ENCODE measurements around the gene GIT2. TPM values are rescaled to one million over a fixed set of nuclear protein-coding genes. Genes with fewer than 3 reads are reported as not detected.

GIT2 gene
- total and polyA plus RNA-seq, 2 of the 13 experiments (the other 11 are each of a cell fraction or from before 2014, with no cell fraction given): 18.4 to 19.8 TPM

GRCh38 chr12:109899783-109900751, 96.1 kb downstream of the GIT2 start, which contains the start of gene TCHP (continued):
- TF ChIP-seq, protein P1, sequence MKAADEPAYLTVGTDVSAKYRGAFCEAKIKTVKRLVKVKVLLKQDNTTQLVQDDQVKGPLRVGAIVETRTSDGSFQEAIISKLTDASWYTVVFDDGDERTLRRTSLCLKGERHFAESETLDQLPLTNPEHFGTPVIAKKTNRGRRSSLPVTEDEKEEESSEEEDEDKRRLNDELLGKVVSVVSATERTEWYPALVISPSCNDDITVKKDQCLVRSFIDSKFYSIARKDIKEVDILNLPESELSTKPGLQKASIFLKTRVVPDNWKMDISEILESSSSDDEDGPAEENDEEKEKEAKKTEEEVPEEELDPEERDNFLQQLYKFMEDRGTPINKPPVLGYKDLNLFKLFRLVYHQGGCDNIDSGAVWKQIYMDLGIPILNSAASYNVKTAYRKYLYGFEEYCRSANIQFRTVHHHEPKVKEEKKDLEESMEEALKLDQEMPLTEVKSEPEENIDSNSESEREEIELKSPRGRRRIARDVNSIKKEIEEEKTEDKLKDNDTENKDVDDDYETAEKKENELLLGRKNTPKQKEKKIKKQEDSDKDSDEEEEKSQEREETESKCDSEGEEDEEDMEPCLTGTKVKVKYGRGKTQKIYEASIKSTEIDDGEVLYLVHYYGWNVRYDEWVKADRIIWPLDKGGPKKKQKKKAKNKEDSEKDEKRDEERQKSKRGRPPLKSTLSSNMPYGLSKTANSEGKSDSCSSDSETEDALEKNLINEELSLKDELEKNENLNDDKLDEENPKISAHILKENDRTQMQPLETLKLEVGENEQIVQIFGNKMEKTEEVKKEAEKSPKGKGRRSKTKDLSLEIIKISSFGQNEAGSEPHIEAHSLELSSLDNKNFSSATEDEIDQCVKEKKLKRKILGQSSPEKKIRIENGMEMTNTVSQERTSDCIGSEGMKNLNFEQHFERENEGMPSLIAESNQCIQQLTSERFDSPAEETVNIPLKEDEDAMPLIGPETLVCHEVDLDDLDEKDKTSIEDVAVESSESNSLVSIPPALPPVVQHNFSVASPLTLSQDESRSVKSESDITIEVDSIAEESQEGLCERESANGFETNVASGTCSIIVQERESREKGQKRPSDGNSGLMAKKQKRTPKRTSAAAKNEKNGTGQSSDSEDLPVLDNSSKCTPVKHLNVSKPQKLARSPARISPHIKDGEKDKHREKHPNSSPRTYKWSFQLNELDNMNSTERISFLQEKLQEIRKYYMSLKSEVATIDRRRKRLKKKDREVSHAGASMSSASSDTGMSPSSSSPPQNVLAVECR (CRISPR knock-in tag; IDR thresholded peaks at IDR 0.05; ENCODE audit: borderline replicate concordance): peak; percentile 93
- TF ChIP-seq POLR2A (IDR thresholded peaks at IDR 0.05; ENCODE audit: insufficient read depth in 1 of 2, low read depth in 2 of 2, low read length in 2 of 2): peak; percentile 64 to 69
- no peak for TF ChIP-seq SRSF9 (IDR thresholded peaks at IDR 0.05; ENCODE audit: borderline replicate concordance, insufficient read depth, low read depth, low read length, poor library complexity, severe bottlenecking)
- no peak for TF ChIP-seq CERS6 (CRISPR knock-in tag; IDR thresholded peaks at IDR 0.05)
- peak; percentile 46; the same call in 1 of the 2 replicates for TF ChIP-seq ZBTB34 (CRISPR knock-in tag; IDR thresholded peaks at IDR 0.05)
- no peak for TF ChIP-seq NONO (IDR thresholded peaks at IDR 0.05)
- peak; percentile 87 for TF ChIP-seq NONO (CRISPR knock-in tag; conservative IDR thresholded peaks at IDR 0.05)
- no peak for TF ChIP-seq BRF2 (CRISPR knock-in tag; IDR thresholded peaks at IDR 0.05)
- no peak for TF ChIP-seq SMARCE1 (IDR thresholded peaks at IDR 0.05; ENCODE audit: borderline replicate concordance)
- no peak for TF ChIP-seq ZNF510 (CRISPR knock-in tag; IDR thresholded peaks at IDR 0.05; ENCODE audit: low read depth)
- TF ChIP-seq ZEB1 (IDR thresholded peaks at IDR 0.05; ENCODE audit: insufficient replicate concordance, low read depth): no peak
- 0 out of 2 replicates have a peak, but pooled peaks have one; percentile 41 for TF ChIP-seq MIER2 (CRISPR knock-in tag; IDR thresholded peaks at IDR 0.05)
- peak; percentile 53; the same call in 1 of the 2 replicates for TF ChIP-seq ZNF143 (CRISPR knock-in tag; IDR thresholded peaks at IDR 0.05)
- 0 out of 2 replicates have a peak, but pooled peaks have one; percentile 7 for TF ChIP-seq SMC3 (IDR thresholded peaks at IDR 0.05; ENCODE audit: low read length)
- TF ChIP-seq CENPT (CRISPR knock-in tag; IDR thresholded peaks at IDR 0.05; ENCODE audit: low read depth): 0 out of 2 replicates have a peak, but pooled peaks have one; percentile 50
- peak; percentile 77 for TF ChIP-seq KDM5B (CRISPR knock-in tag; IDR thresholded peaks at IDR 0.05; ENCODE audit: borderline replicate concordance)
- no peak for TF ChIP-seq FOXM1 (CRISPR knock-in tag; IDR thresholded peaks at IDR 0.05)
- no peak for TF ChIP-seq EP300 (IDR thresholded peaks at IDR 0.05; ENCODE audit: low read depth in 2 of 2, low read length in 2 of 2)
- 0 out of 2 replicates have a peak, but pooled peaks have one; percentile 43 for TF ChIP-seq EP300 (CRISPR knock-in tag; IDR thresholded peaks at IDR 0.05; ENCODE audit: borderline replicate concordance)

Data from HepG2 (cell line).